Right lobe of liver (tissue), 4 donors: ENCODE measurements around the gene CSDE1.

ENCODE experiments used
- POLR2A ChIP-seq: fragments of 450-650 bp; IDR thresholded peaks from one replicate; pipeline ENCODE4 v1.6.1; 2017; ENCODE audit warnings: antibody characterized with exemption, mild to moderate bottlenecking
- TF ChIP-seq, protein P1 (sequence below), 4 donors: fragments of 200-600 bp in 3 of 4; fragments of 450-650 bp in 1 of 4; IDR thresholded peaks; one replicate each; pipeline versions ENCODE4 v1.5.1 to v1.8.0; 2016 to 2022; ENCODE audit warnings: antibody characterized with exemption in 4 of 4, mild to moderate bottlenecking in 2 of 4
- donor health status: DM: no; HTN: no; CAD: no.
- donor health status: DM: no; HTN: no; CAD: no.
- donor health status: DM: no; HTN: yes; CAD: no.

DNA sequence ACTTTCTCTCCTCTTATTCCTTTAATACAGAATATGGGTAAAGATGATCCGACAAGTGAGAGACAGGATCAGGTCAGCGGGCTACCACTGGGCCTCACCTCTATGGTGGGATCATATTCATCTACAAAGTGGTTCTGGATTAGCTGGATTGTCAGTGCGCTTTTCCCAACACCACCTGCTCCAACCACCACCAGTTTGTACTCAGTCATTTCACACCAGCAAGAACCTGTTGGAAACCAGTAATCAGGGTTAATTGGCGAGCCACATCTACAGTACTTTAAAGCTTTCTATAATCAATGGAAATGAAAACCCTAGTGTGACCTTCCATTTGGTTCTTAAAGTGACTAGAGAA is 41.9 kb downstream of the CSDE1 start:
- TF ChIP-seq, protein P1, sequence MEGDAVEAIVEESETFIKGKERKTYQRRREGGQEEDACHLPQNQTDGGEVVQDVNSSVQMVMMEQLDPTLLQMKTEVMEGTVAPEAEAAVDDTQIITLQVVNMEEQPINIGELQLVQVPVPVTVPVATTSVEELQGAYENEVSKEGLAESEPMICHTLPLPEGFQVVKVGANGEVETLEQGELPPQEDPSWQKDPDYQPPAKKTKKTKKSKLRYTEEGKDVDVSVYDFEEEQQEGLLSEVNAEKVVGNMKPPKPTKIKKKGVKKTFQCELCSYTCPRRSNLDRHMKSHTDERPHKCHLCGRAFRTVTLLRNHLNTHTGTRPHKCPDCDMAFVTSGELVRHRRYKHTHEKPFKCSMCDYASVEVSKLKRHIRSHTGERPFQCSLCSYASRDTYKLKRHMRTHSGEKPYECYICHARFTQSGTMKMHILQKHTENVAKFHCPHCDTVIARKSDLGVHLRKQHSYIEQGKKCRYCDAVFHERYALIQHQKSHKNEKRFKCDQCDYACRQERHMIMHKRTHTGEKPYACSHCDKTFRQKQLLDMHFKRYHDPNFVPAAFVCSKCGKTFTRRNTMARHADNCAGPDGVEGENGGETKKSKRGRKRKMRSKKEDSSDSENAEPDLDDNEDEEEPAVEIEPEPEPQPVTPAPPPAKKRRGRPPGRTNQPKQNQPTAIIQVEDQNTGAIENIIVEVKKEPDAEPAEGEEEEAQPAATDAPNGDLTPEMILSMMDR (IDR thresholded peaks at IDR 0.05) = no peak
- no peak for TF ChIP-seq POLR2A
